Retinal pigment epithelial cell (primary cell): ENCODE data around the gene MAMDC2.

Experiments used
- DNase-seq: peaks from one replicate; pipeline ENCODE4 v3.0.0-alpha.2; 2010; ENCODE audit warnings: low read depth
- H3K4me3 ChIP-seq: 2 replicates; pipeline ENCODE4 v1.5.1; 2011; ENCODE audit warnings: mild to moderate bottlenecking, low read length, control low read depth, moderate library complexity
- TF ChIP-seq, protein P1 (sequence below): conservative IDR thresholded peaks from 2 replicates; pipeline ENCODE4 v1.5.1; 2011; ENCODE audit warnings: low read depth, low read length, control low read depth, inconsistent platforms

The MAMDC2 gene

GRCh38 chr9:70076678-70077077 lies 33.0 kb downstream of the MAMDC2 start:
- H3K4me3 ChIP-seq: no peak overlapping the region
- TF ChIP-seq, protein P1, sequence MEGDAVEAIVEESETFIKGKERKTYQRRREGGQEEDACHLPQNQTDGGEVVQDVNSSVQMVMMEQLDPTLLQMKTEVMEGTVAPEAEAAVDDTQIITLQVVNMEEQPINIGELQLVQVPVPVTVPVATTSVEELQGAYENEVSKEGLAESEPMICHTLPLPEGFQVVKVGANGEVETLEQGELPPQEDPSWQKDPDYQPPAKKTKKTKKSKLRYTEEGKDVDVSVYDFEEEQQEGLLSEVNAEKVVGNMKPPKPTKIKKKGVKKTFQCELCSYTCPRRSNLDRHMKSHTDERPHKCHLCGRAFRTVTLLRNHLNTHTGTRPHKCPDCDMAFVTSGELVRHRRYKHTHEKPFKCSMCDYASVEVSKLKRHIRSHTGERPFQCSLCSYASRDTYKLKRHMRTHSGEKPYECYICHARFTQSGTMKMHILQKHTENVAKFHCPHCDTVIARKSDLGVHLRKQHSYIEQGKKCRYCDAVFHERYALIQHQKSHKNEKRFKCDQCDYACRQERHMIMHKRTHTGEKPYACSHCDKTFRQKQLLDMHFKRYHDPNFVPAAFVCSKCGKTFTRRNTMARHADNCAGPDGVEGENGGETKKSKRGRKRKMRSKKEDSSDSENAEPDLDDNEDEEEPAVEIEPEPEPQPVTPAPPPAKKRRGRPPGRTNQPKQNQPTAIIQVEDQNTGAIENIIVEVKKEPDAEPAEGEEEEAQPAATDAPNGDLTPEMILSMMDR: no peak
- no peak for DNase-seq

DNA sequence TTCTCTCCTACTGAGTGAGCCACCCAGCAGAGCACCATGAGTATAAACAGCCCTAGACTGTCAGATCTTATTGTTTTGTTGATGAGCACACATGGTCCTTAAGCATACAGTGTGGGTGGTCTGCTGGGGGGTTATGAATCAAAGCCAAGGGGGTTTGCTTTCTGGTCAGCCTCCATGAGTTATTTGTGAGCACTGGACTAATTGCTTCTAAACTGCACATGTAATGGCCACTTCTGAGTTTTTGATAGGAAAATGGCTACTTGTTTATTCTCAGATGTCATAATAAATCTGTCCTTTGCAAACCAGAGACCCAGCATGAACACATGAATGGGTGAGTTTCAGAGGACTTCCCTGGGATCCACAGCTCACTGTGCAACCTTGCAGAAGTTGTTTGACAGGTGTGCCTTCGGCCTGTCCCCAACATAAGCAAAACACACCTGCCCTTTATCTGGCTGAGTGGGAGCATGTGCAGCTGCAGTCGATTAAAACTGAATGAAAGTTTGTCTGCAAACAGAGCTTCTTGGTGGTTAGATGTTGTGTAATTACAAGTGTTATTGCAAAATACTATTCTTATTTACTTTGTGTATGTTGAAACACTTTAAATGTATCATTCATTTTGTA lies 35.9 kb downstream of the MAMDC2 start:
- TF ChIP-seq, protein P1: no peak
- H3K4me3 ChIP-seq: no peak overlapping the region
- DNase-seq: no peak

- TF ChIP-seq, protein P1: no peak
- no peak for DNase-seq
- H3K4me3 ChIP-seq: no peak overlapping the region
Observed at GRCh38 chr9:70080481-70081119, 37.0 kb downstream of the MAMDC2 start.

DNA sequence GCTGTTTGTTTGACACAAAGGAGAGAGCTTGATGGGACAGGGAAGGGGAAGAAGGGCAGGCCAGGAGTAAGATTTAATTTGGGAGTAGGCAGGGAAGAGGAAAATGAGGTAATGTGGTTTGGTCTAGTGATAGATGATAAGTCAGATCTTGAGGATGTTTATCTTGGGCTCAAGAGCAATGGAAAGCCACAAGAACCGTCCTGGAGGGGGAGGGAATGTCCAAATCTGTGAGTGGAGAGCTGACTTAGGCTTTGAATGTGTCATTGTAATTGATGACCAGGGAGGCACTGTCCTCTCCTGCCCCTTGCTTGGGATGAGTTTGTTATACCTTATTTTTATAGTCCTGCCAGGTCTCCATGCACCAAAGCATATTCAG lies 37.5 kb downstream of the MAMDC2 start:
- no peak overlapping the region for H3K4me3 ChIP-seq
- TF ChIP-seq, protein P1: no peak
- DNase-seq: no peak

DNA sequence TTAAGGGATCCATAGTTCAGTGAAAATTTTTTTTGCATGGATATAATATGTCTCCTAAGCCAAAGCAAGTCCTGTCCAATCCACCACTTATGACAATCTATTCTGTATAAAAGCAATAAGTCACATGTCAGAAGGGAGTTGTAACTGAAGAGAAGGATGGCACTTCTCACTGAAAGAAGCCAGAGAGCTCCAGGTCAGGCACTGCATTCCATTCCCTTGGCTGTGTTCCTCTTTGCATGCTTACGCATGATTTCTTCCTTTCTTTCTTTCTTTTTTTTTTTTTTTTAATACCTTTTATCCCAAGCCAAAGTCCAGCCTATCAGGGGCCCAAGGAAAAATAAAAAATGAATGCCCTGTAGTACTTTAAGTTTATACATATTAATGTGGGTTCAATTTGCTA lies 39.8 kb downstream of the MAMDC2 start:
- TF ChIP-seq, protein P1: no peak
- H3K4me3 ChIP-seq: no peak overlapping the region
- DNase-seq: peak; percentile 26

DNA sequence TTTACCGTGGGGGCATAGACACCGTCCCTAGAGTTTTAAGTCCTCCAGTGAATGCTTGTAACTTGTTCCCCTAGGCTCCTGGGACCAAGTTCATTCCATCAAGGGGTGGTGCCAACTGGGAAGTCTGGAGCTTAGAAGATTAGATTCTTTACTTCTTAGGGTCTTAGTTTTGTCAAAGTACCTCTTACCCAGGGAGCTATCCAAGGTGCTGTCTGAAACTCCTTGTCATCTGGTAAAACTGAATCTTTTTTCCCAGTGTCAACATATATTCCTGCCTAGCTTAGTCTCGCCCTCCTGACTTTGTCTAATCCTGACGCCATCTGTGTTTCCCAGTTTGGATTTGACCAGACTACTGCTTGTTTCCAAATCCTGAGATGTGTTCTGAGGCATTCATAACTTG lies 41.6 kb downstream of the MAMDC2 start:
- peak; percentile 26 for DNase-seq
- H3K4me3 ChIP-seq: no peak overlapping the region
- TF ChIP-seq, protein P1: no peak

DNA sequence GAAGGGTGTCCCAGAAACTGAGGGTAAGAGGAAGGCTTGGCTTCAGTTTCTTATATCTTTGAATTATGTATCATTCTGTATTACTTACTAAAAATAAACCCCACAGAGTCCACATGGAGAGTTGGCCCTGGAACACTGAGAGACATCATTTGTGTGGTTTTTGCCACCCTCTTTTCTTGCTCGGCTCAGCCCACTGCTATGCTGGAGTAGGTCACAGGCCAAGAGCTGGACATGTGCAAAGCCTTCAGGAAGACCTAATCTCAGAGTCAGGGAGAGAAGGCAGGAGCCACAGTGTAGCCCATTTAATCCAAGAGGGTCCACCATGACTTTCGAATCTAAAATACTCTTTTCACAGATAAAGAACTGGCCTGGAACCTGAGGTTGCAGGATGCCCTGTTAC lies 47.5 kb downstream of the MAMDC2 start:
- no peak overlapping the region for H3K4me3 ChIP-seq

More for the DNA sequence above, 47.5 kb downstream of the MAMDC2 start:
- TF ChIP-seq, protein P1: no peak
- DNase-seq: no peak
